OCI-LY7 (cell line): ENCODE measurements around the gene PDE8B. TPM values are rescaled to one million over a fixed set of nuclear protein-coding genes. Genes with fewer than 3 reads are reported as not detected.
"Not testable (repeated sequence)": the region's sequence is repeated elsewhere in the genome, so short reads cannot be mapped to it uniquely, and the experiment has no call there.

ENCODE experiments used
- BruUV-seq: library from RNA; stranded (reverse); fragments of 400-500 nt; replicated peaks from 2 replicates; lab custom pipeline; 2021; lab: Mats Ljungman, UMichigan
- CTCF ChIA-PET: fragments of 300-600 bp; sonication (Branson Sonifier 250); formaldehyde crosslinking; loops from one replicate; lab custom pipeline; 2022; ENCODE audit warnings: antibody characterized with exemption; ENCODE audit not compliant: unreplicated experiment; lab: Charles Lee
- POLR2A ChIA-PET: fragments of 300-600 bp; sonication (Branson Sonifier 250); formaldehyde crosslinking; loops from one replicate; lab custom pipeline; 2022; ENCODE audit warnings: antibody characterized with exemption; lab: Charles Lee
- DNase-seq: peaks from one replicate; pipeline ENCODE4 v3.0.0-alpha.2; 2015; ENCODE audit warnings: low spot score
- H2AFZ ChIP-seq: fragments of 200-600 bp; sonication (generic), shearing (Covaris generic); 2 replicates; pipeline ENCODE4 v1.6.1; 2014; ENCODE audit warnings: mild to moderate bottlenecking, antibody characterized with exemption, low read length, moderate library complexity
- H3K27ac ChIP-seq: fragments of 200-600 bp; sonication (generic); 2 replicates; pipeline ENCODE4 v1.5.1; 2014; ENCODE audit warnings: mixed run types, low read depth, mild to moderate bottlenecking, moderate library complexity, low read length, inconsistent platforms; ENCODE audit not compliant: poor library complexity, severe bottlenecking
- H3K36me3 ChIP-seq: fragments of 200-600 bp; sonication (generic); 2 replicates; pipeline ENCODE4 v1.6.1; 2014; ENCODE audit warnings: mild to moderate bottlenecking, antibody characterized with exemption, low read length, moderate library complexity, mixed read lengths; ENCODE audit not compliant: insufficient read depth
- H3K4me1 ChIP-seq: fragments of 200-600 bp; sonication (generic); 2 replicates; pipeline ENCODE4 v1.5.1; 2014; ENCODE audit warnings: mild to moderate bottlenecking, low read length; ENCODE audit not compliant: insufficient read depth, poor library complexity, severe bottlenecking
- H3K4me2 ChIP-seq: fragments of 200-600 bp; sonication (generic); 2 replicates; pipeline ENCODE4 v1.6.1; 2014; ENCODE audit warnings: mild to moderate bottlenecking, low read length
- H3K4me3 ChIP-seq: fragments of 200-600 bp; sonication (generic); 2 replicates; pipeline ENCODE4 v1.5.1; 2014; ENCODE audit warnings: mild to moderate bottlenecking, low read depth, low read length; ENCODE audit not compliant: poor library complexity, severe bottlenecking
- H3K79me2 ChIP-seq: fragments of 200-600 bp; sonication (generic); 2 replicates; pipeline ENCODE4 v1.6.1; 2016; ENCODE audit warnings: low read depth, mild to moderate bottlenecking, low read length, moderate library complexity, mixed read lengths; ENCODE audit not compliant: insufficient read depth
- H3K9me2 ChIP-seq: fragments of 200-600 bp; sonication (generic); 2 replicates; pipeline ENCODE4 v1.6.1; 2016; ENCODE audit warnings: mild to moderate bottlenecking, low read length, mixed read lengths; ENCODE audit not compliant: insufficient read depth
- H3K9me3 ChIP-seq: fragments of 200-600 bp; sonication (generic); 2 replicates; pipeline ENCODE4 v1.6.1; 2014; ENCODE audit warnings: mild to moderate bottlenecking, mixed run types, low read length, mixed read lengths
- H4K20me1 ChIP-seq: fragments of 200-600 bp; sonication (generic); 2 replicates; pipeline ENCODE4 v1.6.1; 2014; ENCODE audit warnings: mild to moderate bottlenecking, antibody characterized with exemption, low read length, moderate library complexity, mixed read lengths; ENCODE audit not compliant: insufficient read depth
- CTCF ChIP-seq: fragments of 200-600 bp; sonication (generic); conservative IDR thresholded peaks from 2 replicates; pipeline ENCODE4 v1.5.1; 2014; ENCODE audit warnings: mild to moderate bottlenecking, antibody characterized with exemption, low read length, moderate library complexity, mixed read lengths
- EZH2phosphoT487 ChIP-seq: fragments of 200-600 bp; sonication (generic); IDR thresholded peaks from 2 replicates; pipeline ENCODE4 v1.6.1; 2018; ENCODE audit warnings: low read depth, borderline replicate concordance, mild to moderate bottlenecking, mixed run types, antibody characterized with exemption, low read length, moderate library complexity, mixed read lengths
- intact Hi-C: fragments of 100-400 bp; cut with micrococcal nuclease; formaldehyde crosslinking; loops from one replicate; pipeline ENCODE4 v1.10.0; 2022; ENCODE audit not compliant: unreplicated experiment
- total RNA-seq, 2 experiments: library from RNA; depleted of rRNA in 1 of 2; stranded (reverse); fragments of >200 nt in 1 of 2; shearing (Covaris generic) in 1 of 2; gene quantifications; 2 replicates each; pipeline ENCODE4 v1.2.3, GENCODE V29; 2014 to 2022

PDE8B gene
- total RNA-seq, 2 experiments from 2014 or later, result 0.21 to 0.22 TPM

GRCh38 chr5:77379558-77380061, 169.1 kb downstream of the PDE8B start:
- ChIA-PET CTCF (no interaction called here), POLR2A (interaction anchor here (0.5 to 1.2 kb wide), 2 partner anchors 16 to 109 kb away, joined by 3 read pairs; no protein-coding TSS in a partner anchor)
- H3K9me3 ChIP-seq, result no peaks in the 10 kb centered on the region
- H3K4me1 ChIP-seq, result peaks cover 5% of the 10 kb centered on the region
- H4K20me1 ChIP-seq, result no peaks in the 10 kb centered on the region
- peak overlapping the region; percentile 33 for H2AFZ ChIP-seq
- peak; percentile 8 for DNase-seq
- TF ChIP-seq CTCF, result no peak
- TF ChIP-seq EZH2phosphoT487, result no peak
- H3K4me3 ChIP-seq, result no peak overlapping the region
- no peak overlapping the region for H3K27ac ChIP-seq
- no peaks in the 10 kb centered on the region for H3K9me2 ChIP-seq
- H3K36me3 ChIP-seq, result no peaks in the 10 kb centered on the region
- intact Hi-C loops, result no loop called here
- no TSS peak for BruUV-seq
- H3K79me2 ChIP-seq, result no peaks in the 10 kb centered on the region
- H3K4me2 ChIP-seq, result 0 out of 2 replicates have a peak overlapping the region, but pooled peaks have one; percentile 2

- no peak overlapping the region for H3K27ac ChIP-seq
- no peak for TF ChIP-seq EZH2phosphoT487
- TF ChIP-seq CTCF, result no peak
- no peak overlapping the region for H2AFZ ChIP-seq
- no peak for DNase-seq
- no peak overlapping the region for H3K4me3 ChIP-seq
- H3K4me2 ChIP-seq, result no peak overlapping the region
- no peaks in the 10 kb centered on the region for H3K9me2 ChIP-seq
- H4K20me1 ChIP-seq, result no peaks in the 10 kb centered on the region
- ChIA-PET CTCF (no interaction called here), POLR2A (interaction anchor here (1.2 kb wide), 1 partner anchor 15 kb away, joined by 3 read pairs; no protein-coding TSS in a partner anchor)
- peaks cover 5% of the 10 kb centered on the region for H3K4me1 ChIP-seq
- no peaks in the 10 kb centered on the region for H3K36me3 ChIP-seq
- no TSS peak for BruUV-seq
- intact Hi-C loops, result no loop called here
- no peaks in the 10 kb centered on the region for H3K79me2 ChIP-seq
- H3K9me3 ChIP-seq, result no peaks in the 10 kb centered on the region
Observed at GRCh38 chr5:77380636-77381035, 170.2 kb downstream of the PDE8B start.

- H3K4me1 ChIP-seq, CTCF ChIA-PET, H3K9me2 ChIP-seq, H2AFZ ChIP-seq, H4K20me1 ChIP-seq, H3K4me3 ChIP-seq, H3K9me3 ChIP-seq, intact Hi-C loops, H3K4me2 ChIP-seq, DNase-seq, POLR2A ChIA-PET, H3K36me3 ChIP-seq, H3K79me2 ChIP-seq, H3K27ac ChIP-seq, BruUV-seq: not testable (repeated sequence)
Observed at GRCh38 chr5:77383336-77383735, 172.9 kb downstream of the PDE8B start.

GRCh38 chr5:77386340-77386739, 175.9 kb downstream of the PDE8B start:
- H3K27ac ChIP-seq, POLR2A ChIA-PET, H3K4me2 ChIP-seq, H3K36me3 ChIP-seq, H3K79me2 ChIP-seq, H3K4me1 ChIP-seq, H3K9me2 ChIP-seq, BruUV-seq, H2AFZ ChIP-seq, H3K4me3 ChIP-seq, H4K20me1 ChIP-seq, CTCF ChIA-PET, H3K9me3 ChIP-seq, DNase-seq, intact Hi-C loops: not testable (repeated sequence)
